Fibroblast of pulmonary artery (primary cell): ENCODE data around the gene SUGCT.

Source experiments
- DNase-seq: peaks from one replicate; pipeline ENCODE4 v3.0.0-alpha.2; 2010; ENCODE audit warnings: low read depth
- H3K4me3 ChIP-seq: replicated peaks from 2 replicates; pipeline ENCODE4 v1.5.1; 2011; ENCODE audit warnings: low read depth, mild to moderate bottlenecking, control low read depth, low read length, moderate library complexity
- TF ChIP-seq, protein P1 (sequence below): IDR thresholded peaks from 2 replicates; pipeline ENCODE4 v1.5.1; 2011; ENCODE audit warnings: mild to moderate bottlenecking, control low read depth, low read length, inconsistent platforms; ENCODE audit errors: missing control alignments

The SUGCT gene

DNA sequence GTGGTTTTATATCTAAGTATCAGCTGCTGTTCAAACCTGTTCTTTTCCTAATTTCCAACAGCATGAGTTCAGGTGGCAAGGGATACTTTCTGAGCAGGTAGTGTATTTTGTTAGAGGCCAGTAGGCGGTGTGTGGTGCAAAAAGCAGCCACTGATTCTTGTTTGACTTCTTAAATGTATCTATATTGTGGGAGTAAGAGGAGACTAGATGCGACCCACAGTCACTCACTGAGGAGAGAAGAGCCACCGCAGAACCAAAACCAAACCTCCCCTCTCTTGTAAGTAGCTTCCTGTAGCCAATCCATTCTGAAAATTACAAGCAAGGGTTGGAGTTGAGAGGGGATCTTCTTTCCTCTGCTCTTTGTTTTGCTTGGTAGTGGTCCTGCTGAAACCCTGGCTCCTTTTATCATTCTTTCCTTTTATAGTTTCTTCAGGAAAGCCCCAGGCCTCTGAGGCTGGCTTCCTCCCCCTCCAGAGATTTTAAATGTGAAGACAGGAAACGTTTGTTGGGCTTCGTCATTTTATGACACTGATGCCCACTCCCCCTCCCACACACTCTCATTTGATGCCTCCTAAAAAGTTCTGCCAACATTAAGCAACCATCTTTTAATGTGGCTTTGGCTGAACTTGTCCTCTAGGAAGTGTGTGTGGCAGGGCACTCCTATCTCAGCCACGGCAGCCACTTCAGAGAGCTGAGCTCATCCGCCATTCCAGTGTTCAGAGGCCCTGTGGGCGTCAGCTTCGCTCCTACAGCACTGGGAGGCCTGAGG is 566.0 kb downstream of the SUGCT start:
- DNase-seq = peak; percentile 46
- TF ChIP-seq, protein P1, sequence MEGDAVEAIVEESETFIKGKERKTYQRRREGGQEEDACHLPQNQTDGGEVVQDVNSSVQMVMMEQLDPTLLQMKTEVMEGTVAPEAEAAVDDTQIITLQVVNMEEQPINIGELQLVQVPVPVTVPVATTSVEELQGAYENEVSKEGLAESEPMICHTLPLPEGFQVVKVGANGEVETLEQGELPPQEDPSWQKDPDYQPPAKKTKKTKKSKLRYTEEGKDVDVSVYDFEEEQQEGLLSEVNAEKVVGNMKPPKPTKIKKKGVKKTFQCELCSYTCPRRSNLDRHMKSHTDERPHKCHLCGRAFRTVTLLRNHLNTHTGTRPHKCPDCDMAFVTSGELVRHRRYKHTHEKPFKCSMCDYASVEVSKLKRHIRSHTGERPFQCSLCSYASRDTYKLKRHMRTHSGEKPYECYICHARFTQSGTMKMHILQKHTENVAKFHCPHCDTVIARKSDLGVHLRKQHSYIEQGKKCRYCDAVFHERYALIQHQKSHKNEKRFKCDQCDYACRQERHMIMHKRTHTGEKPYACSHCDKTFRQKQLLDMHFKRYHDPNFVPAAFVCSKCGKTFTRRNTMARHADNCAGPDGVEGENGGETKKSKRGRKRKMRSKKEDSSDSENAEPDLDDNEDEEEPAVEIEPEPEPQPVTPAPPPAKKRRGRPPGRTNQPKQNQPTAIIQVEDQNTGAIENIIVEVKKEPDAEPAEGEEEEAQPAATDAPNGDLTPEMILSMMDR = no peak
- no peak overlapping the region for H3K4me3 ChIP-seq

DNA sequence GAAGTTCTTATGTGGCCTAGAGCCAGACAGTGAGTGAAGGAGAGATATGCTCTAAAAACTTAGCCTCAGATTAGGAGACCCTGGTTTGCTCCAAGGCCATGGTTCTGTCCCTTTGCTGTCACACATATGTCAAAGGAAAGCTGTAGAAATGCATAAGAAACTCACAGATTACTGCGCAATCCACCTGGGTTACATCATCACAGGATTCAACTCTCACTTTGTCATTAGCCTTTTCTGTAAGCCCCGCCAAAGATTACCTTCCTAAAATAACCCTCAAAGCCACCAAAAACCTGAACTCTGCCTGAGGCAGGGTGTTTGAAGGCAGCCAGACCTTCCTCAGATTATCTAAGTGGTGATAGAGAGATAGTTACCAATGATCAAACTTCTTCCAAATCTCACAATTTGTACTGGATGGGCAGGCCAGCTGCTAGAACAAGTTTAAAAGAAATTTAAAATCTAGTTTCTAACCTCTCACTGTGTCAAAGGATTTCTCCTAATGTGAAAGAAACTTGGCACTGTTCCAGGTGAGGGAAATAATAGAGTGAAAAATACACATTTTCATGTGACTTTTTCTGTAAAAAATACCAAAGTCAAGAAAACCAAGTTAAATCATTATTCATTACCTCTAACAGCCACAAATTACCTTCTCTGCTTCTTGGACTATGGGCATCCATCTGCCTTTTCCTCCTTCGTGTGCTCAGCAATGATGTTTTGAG is 567.2 kb downstream of the SUGCT start:
- H3K4me3 ChIP-seq = no peak overlapping the region
- no peak for DNase-seq
- TF ChIP-seq, protein P1 = no peak

DNA sequence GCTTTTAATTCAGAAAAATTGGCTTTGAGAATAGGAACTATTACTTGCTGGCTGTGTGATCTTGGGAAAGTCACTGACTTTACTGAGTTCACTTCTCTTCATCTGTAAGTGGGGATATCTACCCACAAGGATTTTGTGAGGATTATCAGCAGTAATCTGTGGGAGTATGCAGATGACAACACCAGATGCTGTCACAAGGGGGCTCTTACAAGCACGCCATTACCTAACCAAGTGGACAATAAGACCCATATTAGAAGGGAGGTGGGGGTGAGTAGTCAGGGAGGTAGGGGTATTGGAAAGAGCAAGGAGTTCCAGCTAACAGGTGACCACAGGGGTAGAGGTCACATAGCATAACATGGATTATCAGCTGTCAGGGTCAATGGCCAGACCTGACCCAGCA is 569.4 kb downstream of the SUGCT start:
- no peak overlapping the region for H3K4me3 ChIP-seq
- no peak for DNase-seq
- TF ChIP-seq, protein P1 = no peak

DNA sequence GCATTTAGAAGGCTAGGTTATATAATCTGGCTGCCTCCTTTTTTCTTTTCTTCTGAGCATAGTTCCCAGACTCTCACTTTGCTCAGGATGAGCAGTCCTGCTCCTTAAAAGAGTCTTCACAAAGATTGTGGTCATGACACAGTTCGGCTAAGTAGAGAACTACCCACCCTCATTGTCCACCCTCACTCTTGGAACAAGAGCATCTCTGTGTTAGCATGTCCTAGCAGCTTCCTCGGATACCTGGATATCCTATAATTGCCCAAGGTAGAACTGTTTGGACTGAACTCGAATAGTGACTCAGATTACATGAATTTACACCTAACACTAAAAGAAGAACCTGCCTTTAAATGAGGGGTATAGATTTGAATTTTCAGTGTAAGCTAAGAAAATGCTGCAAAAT is 572.0 kb downstream of the SUGCT start:
- no peak for DNase-seq
- no peak overlapping the region for H3K4me3 ChIP-seq
- TF ChIP-seq, protein P1 = no peak

DNA sequence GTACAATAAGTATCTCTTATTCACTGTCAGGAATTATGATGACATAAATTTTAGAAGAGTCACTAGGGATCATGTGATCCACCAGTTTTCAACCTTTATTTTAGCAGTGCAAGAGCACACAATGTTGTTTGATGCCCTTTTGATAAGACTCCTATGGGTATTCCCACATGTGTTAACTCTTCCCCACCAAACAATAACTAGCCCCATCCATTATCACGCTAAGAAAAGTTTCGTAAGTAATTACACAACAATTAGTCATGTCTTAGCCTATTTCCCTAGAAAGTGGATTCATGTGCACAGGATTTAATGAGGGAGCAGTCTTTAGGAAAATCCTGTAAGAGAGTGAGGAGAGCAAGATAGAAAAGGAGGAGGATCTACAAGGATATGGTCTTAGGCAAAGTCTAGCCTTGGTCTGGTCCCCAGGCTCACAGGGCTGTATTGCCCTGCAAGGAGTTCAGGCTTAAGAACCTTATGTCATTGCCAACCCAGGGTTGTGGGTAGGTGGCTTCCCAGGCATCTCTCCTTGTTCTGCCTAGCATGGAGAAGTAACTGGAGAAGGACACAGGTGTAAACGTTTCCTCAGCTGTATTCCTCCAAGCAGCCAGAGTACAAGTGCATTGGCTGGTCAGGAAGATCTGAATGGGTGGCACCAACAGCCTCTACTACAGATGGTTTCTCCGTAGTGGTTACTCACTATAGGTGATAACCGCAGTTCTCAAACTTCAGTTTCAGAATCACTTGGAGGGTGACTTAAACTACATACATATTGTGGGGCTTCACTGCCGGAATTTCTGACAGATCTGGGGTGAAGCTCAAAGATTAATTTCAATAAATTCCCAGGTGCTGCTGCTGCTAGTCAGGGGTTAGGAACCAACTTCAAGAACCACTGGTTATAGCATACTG is 574.5 kb downstream of the SUGCT start:
- H3K4me3 ChIP-seq = no peak overlapping the region
- DNase-seq = peak; percentile 51
- TF ChIP-seq, protein P1 = no peak

DNA sequence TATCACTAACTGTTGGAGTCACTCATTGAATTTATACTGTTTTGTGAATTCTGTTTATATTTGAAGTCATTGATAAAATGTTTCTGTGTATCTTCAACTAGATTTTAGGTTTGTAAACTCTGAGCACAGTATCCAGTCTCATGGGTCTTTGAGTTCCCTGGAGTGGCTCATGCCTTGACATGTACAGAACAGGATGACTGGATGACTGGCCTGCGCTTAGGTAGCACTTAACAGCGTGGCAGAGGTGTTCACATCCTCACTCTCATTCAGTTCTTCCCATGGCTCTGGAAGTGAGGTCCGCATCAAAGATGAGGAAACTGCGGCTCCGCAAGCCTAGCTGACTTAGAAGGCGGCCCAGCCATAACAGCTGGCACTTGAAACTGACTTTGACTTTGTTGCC is 576.9 kb downstream of the SUGCT start:
- TF ChIP-seq, protein P1 = no peak
- H3K4me3 ChIP-seq = no peak overlapping the region
- DNase-seq = no peak
